AG04450 (cell line): ENCODE data around the gene RASSF10. TPM values are rescaled to one million over a fixed set of nuclear protein-coding genes. Genes with fewer than 3 reads are reported as not detected.

ENCODE experiments used
- CTCF ChIA-PET: fragments of 300-600, 350-600 bp; formaldehyde crosslinking; extraction: SDS; loops from one replicate; lab custom pipeline; 2022; ENCODE audit warnings: antibody characterized with exemption, inconsistent platforms; lab: Charles Lee
- POLR2A ChIA-PET: fragments of 350-600 bp; formaldehyde crosslinking; extraction: SDS; loops from one replicate; lab custom pipeline; 2021; ENCODE audit warnings: antibody characterized with exemption, inconsistent platforms; lab: Yijun Ruan, JAX
- DNase-seq: peaks from one replicate; pipeline ENCODE4 v3.0.0-alpha.2; 2011; ENCODE audit warnings: low read depth, low spot score
- H3K27ac ChIP-seq: one replicate; pipeline ENCODE4 v1.5.1; 2012; ENCODE audit warnings: low read depth, low read length, control low read depth
- H3K27me3 ChIP-seq: one replicate; pipeline ENCODE4 v1.6.0; 2012; ENCODE audit warnings: low read length; ENCODE audit not compliant: control insufficient read depth, insufficient read depth
- H3K4me3 ChIP-seq: 2 replicates; pipeline ENCODE4 v1.5.1; 2011; ENCODE audit warnings: mild to moderate bottlenecking, low read depth, low read length, control low read depth
- H3K9me3 ChIP-seq: 2 replicates; pipeline ENCODE4 v1.5.1; 2012; ENCODE audit warnings: low read length; ENCODE audit not compliant: control insufficient read depth, insufficient read depth
- polyA plus RNA-seq: library from polyadenylated mRNA; depleted of rRNA; stranded (reverse); fragments of >200 nt; gene quantifications from 2 replicates; pipeline ENCODE4 v1.2.3, GENCODE V29; 2011
- TF ChIP-seq, protein P1 (sequence below): IDR thresholded peaks from 2 replicates; pipeline ENCODE4 v1.5.1; 2011; ENCODE audit warnings: low read depth, low read length, control low read depth, inconsistent platforms

RASSF10 gene
- polyA plus RNA-seq, 1 experiment = not detected

- H3K4me3 ChIP-seq = no peak overlapping the region
- peaks cover 2% of the 10 kb centered on the region for H3K9me3 ChIP-seq
- ChIA-PET CTCF (interaction anchor here (0.8 kb wide), 1 partner anchor 46 kb away, joined by 3 read pairs; no protein-coding TSS in a partner anchor), POLR2A (no interaction called here)
- H3K27ac ChIP-seq = no peak overlapping the region
- H3K27me3 ChIP-seq = peaks cover 80% of the 10 kb centered on the region
- DNase-seq = no peak
- TF ChIP-seq, protein P1, sequence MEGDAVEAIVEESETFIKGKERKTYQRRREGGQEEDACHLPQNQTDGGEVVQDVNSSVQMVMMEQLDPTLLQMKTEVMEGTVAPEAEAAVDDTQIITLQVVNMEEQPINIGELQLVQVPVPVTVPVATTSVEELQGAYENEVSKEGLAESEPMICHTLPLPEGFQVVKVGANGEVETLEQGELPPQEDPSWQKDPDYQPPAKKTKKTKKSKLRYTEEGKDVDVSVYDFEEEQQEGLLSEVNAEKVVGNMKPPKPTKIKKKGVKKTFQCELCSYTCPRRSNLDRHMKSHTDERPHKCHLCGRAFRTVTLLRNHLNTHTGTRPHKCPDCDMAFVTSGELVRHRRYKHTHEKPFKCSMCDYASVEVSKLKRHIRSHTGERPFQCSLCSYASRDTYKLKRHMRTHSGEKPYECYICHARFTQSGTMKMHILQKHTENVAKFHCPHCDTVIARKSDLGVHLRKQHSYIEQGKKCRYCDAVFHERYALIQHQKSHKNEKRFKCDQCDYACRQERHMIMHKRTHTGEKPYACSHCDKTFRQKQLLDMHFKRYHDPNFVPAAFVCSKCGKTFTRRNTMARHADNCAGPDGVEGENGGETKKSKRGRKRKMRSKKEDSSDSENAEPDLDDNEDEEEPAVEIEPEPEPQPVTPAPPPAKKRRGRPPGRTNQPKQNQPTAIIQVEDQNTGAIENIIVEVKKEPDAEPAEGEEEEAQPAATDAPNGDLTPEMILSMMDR = no peak
Measured at GRCh38 chr11:13009921-13010748, 1.0 kb downstream of the RASSF10 start.

DNA sequence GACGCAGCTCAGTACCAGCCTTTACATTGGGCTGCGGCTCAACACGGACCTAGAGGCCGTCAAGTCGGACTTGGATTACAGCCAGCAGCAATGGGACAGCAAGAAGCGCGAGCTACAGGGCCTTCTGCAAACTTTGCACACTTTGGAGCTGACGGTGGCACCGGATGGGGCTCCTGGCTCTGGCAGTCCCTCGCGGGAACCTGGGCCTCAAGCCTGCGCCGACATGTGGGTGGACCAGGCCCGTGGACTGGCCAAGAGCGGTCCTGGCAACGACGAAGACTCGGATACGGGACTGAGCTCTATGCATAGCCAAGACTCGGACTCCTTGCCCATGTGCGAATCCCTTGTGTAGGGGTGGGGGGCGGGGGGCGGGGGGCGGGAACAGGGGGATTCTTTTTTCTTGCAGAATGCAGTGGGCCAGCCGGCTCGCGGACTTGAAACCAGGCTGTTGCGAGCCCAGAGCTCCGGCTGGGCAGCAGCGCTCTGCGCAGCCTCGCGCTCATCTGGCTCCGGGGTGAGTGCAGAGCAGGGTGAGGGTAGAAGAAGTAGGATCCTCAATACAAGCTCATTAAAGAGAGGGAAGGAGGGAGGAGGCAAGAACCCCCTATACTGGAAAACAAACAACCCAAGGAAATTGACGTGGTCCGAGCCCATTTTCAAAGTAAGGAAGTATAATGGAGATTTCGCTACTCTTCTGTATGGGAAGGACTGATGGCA lies 1.8 kb downstream of the RASSF10 start:
- Histone ChIP-seq H3K27ac (no peak overlapping the region), H3K27me3 (peaks cover 86% of the 10 kb centered on the region), H3K9me3 (peaks cover 2% of the 10 kb centered on the region), H3K4me3 (no peak overlapping the region)
- CTCF ChIA-PET = no interaction called here
- POLR2A ChIA-PET = no interaction called here
- TF ChIP-seq, protein P1 = no peak
- DNase-seq = no peak

- TF ChIP-seq, protein P1 = no peak
- H3K9me3 ChIP-seq = no peaks in the 10 kb centered on the region; the same call in none of the 2 replicates
- POLR2A ChIA-PET = no interaction called here
- H3K4me3 ChIP-seq = no peak overlapping the region
- CTCF ChIA-PET = interaction anchor here (0.6 kb wide), 1 partner anchor 10 kb away, joined by 3 read pairs; no protein-coding TSS in a partner anchor
- DNase-seq = no peak
- H3K27me3 ChIP-seq = peaks cover 89% of the 10 kb centered on the region
- no peak overlapping the region for H3K27ac ChIP-seq
Measured at GRCh38 chr11:13011466-13012055, 2.4 kb downstream of the RASSF10 start.

DNA sequence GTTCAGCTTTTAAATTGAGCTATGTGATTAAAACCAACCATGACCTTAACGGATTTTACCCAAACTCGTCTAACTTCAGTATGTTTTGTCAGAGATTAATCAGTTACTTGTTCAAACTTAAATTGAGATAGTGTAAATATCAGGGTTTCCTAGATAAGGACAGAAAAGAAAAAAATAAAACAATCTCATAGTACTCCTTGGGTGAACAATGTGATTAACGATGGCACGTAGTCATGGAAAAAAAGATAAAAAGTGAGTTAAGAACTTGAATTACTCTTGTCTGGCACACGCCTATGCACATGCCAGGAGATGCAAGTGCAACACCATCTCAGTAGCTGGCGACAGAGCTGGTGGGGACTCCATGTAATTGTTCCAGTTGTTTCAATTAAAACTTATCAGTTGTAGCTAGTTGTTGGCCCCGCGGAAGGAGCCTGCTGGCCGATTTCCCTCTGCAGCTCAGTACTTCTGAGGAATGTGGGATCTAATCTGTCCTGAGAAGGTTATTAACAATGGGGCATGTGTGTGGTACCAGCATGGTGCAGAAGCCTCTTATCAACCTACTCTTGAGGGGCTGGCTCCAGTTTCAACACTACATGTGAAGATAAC lies 3.0 kb downstream of the RASSF10 start:
- no peak overlapping the region for H3K27ac ChIP-seq
- ChIA-PET POLR2A (no interaction called here), CTCF (interaction anchor here (0.6 kb wide), 1 partner anchor 10 kb away, joined by 3 read pairs; no protein-coding TSS in a partner anchor)
- no peak overlapping the region for H3K4me3 ChIP-seq
- no peak for DNase-seq
- TF ChIP-seq, protein P1 = no peak
- peaks cover 83% of the 10 kb centered on the region for H3K27me3 ChIP-seq
- H3K9me3 ChIP-seq = no peaks in the 10 kb centered on the region; the same call in 1 of the 2 replicates
